22Rv1 (cell line): ENCODE results near the gene RAMACL.

ENCODE experiments used
- CTCF ChIP-seq: fragments of 450-650 bp; IDR thresholded peaks from 2 replicates; pipeline ENCODE4 v1.5.1; 2017; ENCODE audit warnings: mild to moderate bottlenecking
- ZFX ChIP-seq: fragments of 450-650 bp; IDR thresholded peaks from 2 replicates; pipeline ENCODE4 v1.6.1; 2017; ENCODE audit warnings: antibody characterized with exemption, borderline replicate concordance

- no peak for TF ChIP-seq ZFX
- TF ChIP-seq CTCF = no peak
Observed at GRCh38 chr6:166562726-166563125, 23.8 kb downstream of the RAMACL start.
